Bone marrow (tissue), 2 donors: ENCODE results near the gene DSC3.

ENCODE experiments used
- DNase-seq, 2 donors: peaks; one replicate each; lab custom pipeline; 2025; lab: John Stamatoyannopoulos, UW

Gene DSC3

GRCh38 chr18:30971338-30971956 lies 71.1 kb downstream of the DSC3 start:
- no peak for DNase-seq

GRCh38 chr18:30970196-30970816 lies 72.2 kb downstream of the DSC3 start:
- DNase-seq, result no peak

GRCh38 chr18:30969670-30970170 lies 72.8 kb downstream of the DSC3 start:
- DNase-seq, result no peak

GRCh38 chr18:30967701-30968100 lies 74.8 kb downstream of the DSC3 start:
- DNase-seq, result no peak

DNA sequence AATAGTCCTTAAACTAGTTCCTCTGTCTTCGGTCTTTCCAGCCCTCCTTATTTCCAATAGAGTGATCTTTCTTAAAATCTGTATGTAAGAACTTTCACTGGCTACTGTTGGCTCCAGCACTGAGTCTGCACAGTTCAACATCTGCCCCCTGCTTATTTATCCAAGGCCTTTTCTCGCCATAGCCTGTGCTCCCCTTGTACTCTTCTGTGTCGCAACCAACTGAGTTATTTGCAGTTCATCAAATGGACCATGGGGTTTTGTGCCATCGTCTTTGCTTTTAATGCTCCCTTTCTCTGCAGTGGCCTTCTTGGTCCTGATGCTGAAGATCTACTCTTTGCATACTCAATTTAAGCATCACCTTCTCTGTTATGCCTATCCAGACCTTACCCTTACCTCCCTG lies 77.3 kb downstream of the DSC3 start:
- DNase-seq, result no peak

DNA sequence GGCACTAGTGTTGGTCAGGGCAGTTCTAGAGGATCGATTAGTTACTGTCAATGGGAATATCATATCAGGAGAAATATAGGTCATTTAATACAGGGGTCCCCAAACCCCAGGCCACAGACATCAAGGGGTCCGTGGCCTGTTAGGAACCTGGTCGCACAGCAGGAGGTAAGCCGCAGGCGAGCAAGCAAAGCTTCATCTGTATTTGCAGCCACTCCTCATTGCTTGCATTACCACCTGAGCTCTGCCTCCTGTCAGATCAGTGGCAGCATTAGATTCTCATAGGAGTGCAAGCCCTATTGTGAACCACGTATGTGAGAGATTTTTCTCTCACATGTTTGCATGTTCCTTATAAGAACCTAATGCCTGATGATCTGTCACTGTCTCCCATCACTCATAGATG lies 81.9 kb downstream of the DSC3 start:
- no peak for DNase-seq

DNA sequence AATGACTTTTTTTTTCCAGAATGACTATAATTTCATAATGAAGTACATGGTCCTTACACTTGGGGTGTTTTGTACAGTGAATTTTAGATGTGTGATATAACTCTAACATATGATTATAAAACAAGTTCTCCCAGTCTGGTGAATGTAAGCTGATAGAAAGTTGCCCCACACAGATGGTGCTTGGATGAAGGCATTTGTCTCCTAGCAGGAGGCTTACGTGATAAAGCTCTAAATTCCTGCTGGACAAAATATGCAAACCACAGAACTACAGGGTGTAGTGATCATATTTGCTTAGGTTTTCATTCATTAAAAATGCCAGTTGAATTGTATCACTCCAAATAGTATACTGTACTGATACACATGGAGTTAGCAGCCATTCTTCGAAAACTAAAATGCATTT lies 85.5 kb downstream of the DSC3 start:
- no peak for DNase-seq

DNA sequence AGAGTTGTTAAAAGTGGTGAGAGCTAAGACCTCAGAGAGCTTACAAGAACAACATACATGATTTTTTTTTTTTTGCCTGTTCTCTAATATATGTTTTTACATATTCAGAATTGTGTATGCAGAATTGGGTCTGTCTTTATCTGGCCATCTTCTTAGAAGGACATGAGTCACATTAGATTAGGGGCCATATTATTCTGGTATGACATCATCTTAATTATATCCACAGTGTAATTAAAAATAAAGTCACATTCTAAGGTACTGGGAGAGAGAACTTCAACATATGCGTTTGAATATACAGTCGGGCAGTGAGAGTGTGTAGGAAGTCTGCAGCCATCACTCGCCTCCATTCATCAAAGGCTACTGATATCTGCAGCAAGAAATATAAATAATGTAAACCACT lies 88.3 kb downstream of the DSC3 start:
- DNase-seq, result no peak

- no peak for DNase-seq
These were observed 96.8 kb downstream of the DSC3 start for GRCh38 chr18:30945761-30946160.

DNA sequence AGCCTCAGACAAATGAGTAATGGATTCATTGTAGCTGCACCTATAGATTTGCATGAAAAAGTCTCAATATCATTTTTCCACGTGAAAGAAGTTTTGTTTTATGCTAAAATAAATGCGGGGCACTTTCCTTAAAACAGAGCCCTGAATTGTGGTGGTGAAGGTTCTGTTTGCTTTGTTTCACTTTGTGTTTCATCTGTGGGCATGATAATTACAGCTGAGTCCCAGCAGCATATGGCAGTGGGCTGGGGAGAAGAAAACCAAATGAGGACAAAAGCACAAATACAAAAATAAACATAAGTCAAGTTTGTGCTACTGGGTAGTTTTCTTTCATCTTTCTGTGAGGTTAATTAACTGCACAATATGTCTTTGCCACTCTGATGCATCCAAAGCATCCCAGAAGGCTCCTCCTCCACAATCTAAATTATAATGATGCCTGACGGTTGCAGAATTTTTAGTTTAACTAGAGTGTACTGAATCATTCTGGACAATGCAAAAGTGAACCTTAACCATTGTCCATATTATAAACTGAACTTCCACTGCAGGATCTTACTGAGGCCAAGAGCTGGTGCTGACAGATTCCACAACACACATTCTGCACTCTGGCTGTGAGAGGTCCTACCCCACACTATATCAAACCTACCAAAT lies 97.6 kb downstream of the DSC3 start:
- no peak for DNase-seq

DNA sequence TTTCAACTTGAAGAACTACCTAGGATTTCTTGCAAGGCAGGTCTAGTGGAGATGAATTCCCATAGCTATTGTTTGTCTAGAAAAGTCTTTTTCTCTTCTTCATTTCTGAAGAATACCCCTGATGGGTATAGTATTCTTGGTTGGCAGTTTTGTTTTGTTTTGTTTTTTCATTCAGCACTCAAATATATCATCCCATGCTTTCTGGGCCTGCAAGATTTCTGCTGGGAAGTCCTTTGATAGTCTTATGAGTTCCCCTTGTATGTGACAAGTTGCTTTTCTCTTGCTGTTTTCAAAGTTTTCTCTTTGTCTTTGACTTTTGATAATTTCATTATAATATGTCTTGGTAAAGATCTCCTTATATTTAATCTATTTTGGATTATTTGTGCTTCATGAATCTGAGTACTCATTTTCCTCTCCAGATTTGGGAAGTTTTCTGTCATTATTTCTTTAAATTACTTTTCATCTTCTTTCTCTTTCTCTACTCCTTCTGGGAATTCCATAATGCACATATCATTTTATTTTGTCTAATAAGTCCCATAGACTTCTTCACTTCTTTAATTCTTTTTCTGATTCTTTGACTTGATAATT lies 101.5 kb downstream of the DSC3 start:
- DNase-seq, result no peak
